Heart left ventricle (tissue), 13 donors: ENCODE results near the gene SLC7A14.

ENCODE experiments used
- POLR2A ChIP-seq, 2 donors: fragments of 450-650 bp; IDR thresholded peaks; one replicate each; pipeline ENCODE4 v1.6.1; 2017; ENCODE audit warnings: antibody characterized with exemption in 2 of 2, mild to moderate bottlenecking in 2 of 2, moderate library complexity in 2 of 2
- TF ChIP-seq, protein P1 (sequence below), 12 donors: fragments of 200-600 bp; sonication (generic) in 4 of 12; IDR thresholded peaks; one replicate each; pipeline versions ENCODE4 v1.5.0 to v1.8.0; 2018 to 2022; ENCODE audit warnings: antibody characterized with exemption in 12 of 12, mild to moderate bottlenecking in 5 of 12
- donor health status: ischemic (EF 13 %, LVEDD 7.1; RV severe dilation, severe dysfunction).
- donor health status: DM: no; HTN: yes; CAD: no.
- donor health status: DM: no; HTN: no; CAD: no.
- donor health status: ischemic (EF 25% LVEDD 6.9; RV normal size, moderate dysfunction).
- donor health status: ischemic (EF 25% LVEDD 5.7; RV mildly dilated, moderate dysfunction).
- donor health status: ischemic (EF 35%, LVEDD 5.7; RV mildly dilated, moderate dysfunction).
- donor health status: nonischemic (EF 11% LVEDD 7.7; RV severe dilation, severe dysfunction).
- donor health status: DM: yes; HTN: yes; CAD: no.
- donor health status: PGD.
- donor health status: ischemic (EF 29% LVEDD 5.4; RV normal size, mild dysfunction).
- donor health status: nonischemic (EF 23%, LVEDD 6.1; RV moderate dilation, normal function).

- TF ChIP-seq, protein P1, sequence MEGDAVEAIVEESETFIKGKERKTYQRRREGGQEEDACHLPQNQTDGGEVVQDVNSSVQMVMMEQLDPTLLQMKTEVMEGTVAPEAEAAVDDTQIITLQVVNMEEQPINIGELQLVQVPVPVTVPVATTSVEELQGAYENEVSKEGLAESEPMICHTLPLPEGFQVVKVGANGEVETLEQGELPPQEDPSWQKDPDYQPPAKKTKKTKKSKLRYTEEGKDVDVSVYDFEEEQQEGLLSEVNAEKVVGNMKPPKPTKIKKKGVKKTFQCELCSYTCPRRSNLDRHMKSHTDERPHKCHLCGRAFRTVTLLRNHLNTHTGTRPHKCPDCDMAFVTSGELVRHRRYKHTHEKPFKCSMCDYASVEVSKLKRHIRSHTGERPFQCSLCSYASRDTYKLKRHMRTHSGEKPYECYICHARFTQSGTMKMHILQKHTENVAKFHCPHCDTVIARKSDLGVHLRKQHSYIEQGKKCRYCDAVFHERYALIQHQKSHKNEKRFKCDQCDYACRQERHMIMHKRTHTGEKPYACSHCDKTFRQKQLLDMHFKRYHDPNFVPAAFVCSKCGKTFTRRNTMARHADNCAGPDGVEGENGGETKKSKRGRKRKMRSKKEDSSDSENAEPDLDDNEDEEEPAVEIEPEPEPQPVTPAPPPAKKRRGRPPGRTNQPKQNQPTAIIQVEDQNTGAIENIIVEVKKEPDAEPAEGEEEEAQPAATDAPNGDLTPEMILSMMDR (IDR thresholded peaks at IDR 0.05), result no peak
- TF ChIP-seq POLR2A (IDR thresholded peaks at IDR 0.05), result no peak
Observed at GRCh38 chr3:170524073-170524472, 61.8 kb downstream of the SLC7A14 start.
